ENCODE results near the gene PCDH17.

Gene PCDH17

DNA sequence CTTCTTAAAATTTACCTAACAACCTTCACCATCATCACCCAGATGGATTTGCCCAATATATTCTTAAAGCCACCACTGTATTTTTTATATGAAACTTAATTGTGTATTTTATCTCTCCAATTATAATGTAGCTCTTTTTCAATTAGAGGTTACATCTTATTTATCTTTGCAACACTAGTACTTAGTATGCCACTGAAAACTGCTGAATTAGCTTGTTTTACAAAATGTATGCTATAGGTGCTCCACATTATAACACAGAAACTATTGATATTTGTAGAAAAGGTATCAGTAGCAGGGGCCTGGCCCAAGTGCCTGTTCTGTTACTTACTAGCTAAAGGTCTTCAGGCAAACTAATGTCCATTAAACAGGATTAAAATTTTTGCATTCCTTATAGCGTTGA is 35.8 kb upstream of the PCDH17 start:
- Histone ChIP-seq H3K4me3 (ENCODE audit: severe bottlenecking) (no peak overlapping the region), H3K27ac (ENCODE audit: poor library complexity, severe bottlenecking) (no peak overlapping the region), H3K4me1 (ENCODE audit: insufficient read depth, poor library complexity, severe bottlenecking) (no peaks in the 10 kb centered on the region), H3K36me3 (ENCODE audit: low read depth) (no peaks in the 10 kb centered on the region), H3K9me3 (ENCODE audit: severe bottlenecking) (no peaks in the 10 kb centered on the region), H3K27me3 (ENCODE audit: insufficient read depth, poor library complexity, severe bottlenecking) (no peaks in the 10 kb centered on the region)
- no peak for DNase-seq (ENCODE audit: low spot score)
- no peak for TF ChIP-seq CTCF (IDR thresholded peaks at IDR 0.05; ENCODE audit: poor library complexity, severe bottlenecking)
- no peak for ATAC-seq (ENCODE audit: low read depth)

GRCh38 chr13:57601536-57601935 is 30.0 kb upstream of the PCDH17 start:
- Histone ChIP-seq H3K27me3 (ENCODE audit: insufficient read depth, poor library complexity, severe bottlenecking) (peaks cover 19% of the 10 kb centered on the region), H3K9me3 (ENCODE audit: severe bottlenecking) (no peaks in the 10 kb centered on the region), H3K36me3 (ENCODE audit: low read depth) (no peaks in the 10 kb centered on the region), H3K27ac (ENCODE audit: poor library complexity, severe bottlenecking) (no peak overlapping the region), H3K4me3 (ENCODE audit: severe bottlenecking) (no peak overlapping the region), H3K4me1 (ENCODE audit: insufficient read depth, poor library complexity, severe bottlenecking) (no peaks in the 10 kb centered on the region)
- ATAC-seq (ENCODE audit: low read depth) = no peak
- DNase-seq (ENCODE audit: low spot score) = no peak
- TF ChIP-seq CTCF (IDR thresholded peaks at IDR 0.05; ENCODE audit: poor library complexity, severe bottlenecking) = no peak

DNA sequence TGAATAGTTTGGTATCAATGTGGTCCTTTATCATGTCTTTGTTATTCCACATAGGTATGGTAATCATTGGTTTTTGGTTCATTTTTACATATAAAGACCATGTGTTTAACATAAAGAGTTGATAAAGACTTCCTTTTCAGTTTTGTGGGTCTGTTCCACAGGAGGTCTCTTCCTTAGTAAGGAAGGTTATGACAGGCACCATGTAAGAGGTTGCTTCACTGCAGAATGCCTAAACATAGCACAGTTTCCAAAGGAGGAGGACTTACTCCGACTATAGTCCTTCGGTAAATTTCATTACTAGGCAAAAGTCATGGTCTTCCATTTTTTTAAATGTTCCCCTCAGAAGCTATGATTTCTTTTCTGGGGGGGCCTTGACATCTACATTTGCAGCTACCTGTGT is 27.1 kb upstream of the PCDH17 start:
- no peaks in the 10 kb centered on the region for H3K4me1 ChIP-seq (ENCODE audit: insufficient read depth, poor library complexity, severe bottlenecking)
- no peak for TF ChIP-seq CTCF (IDR thresholded peaks at IDR 0.05; ENCODE audit: poor library complexity, severe bottlenecking)
- no peak for DNase-seq (ENCODE audit: low spot score)
- ATAC-seq (ENCODE audit: low read depth) = no peak
- H3K9me3 ChIP-seq (ENCODE audit: severe bottlenecking) = no peaks in the 10 kb centered on the region
- no peaks in the 10 kb centered on the region for H3K36me3 ChIP-seq (ENCODE audit: low read depth)
- no peak overlapping the region for H3K4me3 ChIP-seq (ENCODE audit: severe bottlenecking)
- H3K27ac ChIP-seq (ENCODE audit: poor library complexity, severe bottlenecking) = no peak overlapping the region
- H3K27me3 ChIP-seq (ENCODE audit: insufficient read depth, poor library complexity, severe bottlenecking) = peaks cover 24% of the 10 kb centered on the region

DNA sequence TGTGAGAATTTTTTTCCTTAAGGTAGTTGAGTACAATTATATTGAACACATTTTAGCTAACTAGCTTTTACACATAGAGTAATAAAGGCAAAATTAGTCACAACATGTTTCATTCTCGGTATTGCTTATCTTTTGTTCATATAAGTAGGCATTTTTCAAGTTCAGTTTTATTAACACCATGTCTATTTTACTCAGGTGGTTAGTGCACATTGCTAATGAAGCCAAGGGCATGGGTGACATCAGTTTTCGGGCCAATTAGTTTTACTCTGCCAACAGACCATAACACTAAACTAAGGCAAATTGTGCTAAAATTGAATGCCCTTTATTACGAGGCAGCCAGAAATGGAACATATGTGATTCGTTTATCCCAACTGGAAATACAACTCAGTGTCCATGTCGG is 19.6 kb upstream of the PCDH17 start:
- H3K9me3 ChIP-seq (ENCODE audit: severe bottlenecking) = no peaks in the 10 kb centered on the region
- no peaks in the 10 kb centered on the region for H3K4me1 ChIP-seq (ENCODE audit: insufficient read depth, poor library complexity, severe bottlenecking)
- ATAC-seq (ENCODE audit: low read depth) (no peak), DNase-seq (ENCODE audit: low spot score) (no peak)
- no peak for TF ChIP-seq CTCF (IDR thresholded peaks at IDR 0.05; ENCODE audit: poor library complexity, severe bottlenecking)
- no peaks in the 10 kb centered on the region for H3K36me3 ChIP-seq (ENCODE audit: low read depth)
- H3K4me3 ChIP-seq (ENCODE audit: severe bottlenecking) = no peak overlapping the region
- peaks cover 2% of the 10 kb centered on the region for H3K27me3 ChIP-seq (ENCODE audit: insufficient read depth, poor library complexity, severe bottlenecking)
- H3K27ac ChIP-seq (ENCODE audit: poor library complexity, severe bottlenecking) = no peak overlapping the region

- Histone ChIP-seq H3K27me3 (ENCODE audit: insufficient read depth, poor library complexity, severe bottlenecking) (no peaks in the 10 kb centered on the region), H3K4me1 (ENCODE audit: insufficient read depth, poor library complexity, severe bottlenecking) (no peaks in the 10 kb centered on the region), H3K36me3 (ENCODE audit: low read depth) (no peaks in the 10 kb centered on the region), H3K4me3 (ENCODE audit: severe bottlenecking) (no peak overlapping the region), H3K27ac (ENCODE audit: poor library complexity, severe bottlenecking) (no peak overlapping the region), H3K9me3 (ENCODE audit: severe bottlenecking) (no peaks in the 10 kb centered on the region)
- ATAC-seq (ENCODE audit: low read depth) (no peak), DNase-seq (ENCODE audit: low spot score) (no peak)
- no peak for TF ChIP-seq CTCF (IDR thresholded peaks at IDR 0.05; ENCODE audit: poor library complexity, severe bottlenecking)
Observed at GRCh38 chr13:57612568-57612967, 19.0 kb upstream of the PCDH17 start.

Data from RWPE2 (cell line).